ENCODE data around the gene DMTF1. TPM values are rescaled to one million over a fixed set of nuclear protein-coding genes. Genes with fewer than 3 reads are reported as not detected.

Gene DMTF1
- total RNA-seq, 1 experiment from 2014 or later, result 79.7 TPM

- CTCF ChIA-PET, result interaction anchor here (0.7 to 4.1 kb wide), 5 partner anchors 17 to 1809 kb away, joined by 3 to 14 read pairs (median 5); partner anchors contain the start of gene DMTF1
- Mint-ChIP-seq H3K27me3 (ENCODE audit: insufficient read depth, unreplicated experiment) (no peaks in the 10 kb centered on the region), H3K4me1 (ENCODE audit: insufficient read depth, unreplicated experiment) (peaks cover 30% of the 10 kb centered on the region), H3K36me3 (ENCODE audit: insufficient read depth, unreplicated experiment) (peaks cover 10% of the 10 kb centered on the region), H3K27ac (ENCODE audit: low read depth, unreplicated experiment) (peak overlapping the region; percentile 86), H3K4me3 (ENCODE audit: unreplicated experiment) (peak overlapping the region; percentile 98), H3K9me3 (ENCODE audit: unreplicated experiment) (no peaks in the 10 kb centered on the region)
- TSS peak; percentile 19 for BruUV-seq (replicated peaks)
- DNase-seq (ENCODE audit: unreplicated experiment), result peak; percentile 58
- intact Hi-C loops (cut with micrococcal nuclease), result loop anchor here (2.0 kb wide), 1 partner anchor 66 kb away; the partner anchor contains the start of gene DMTF1
- POLR2A ChIA-PET, result interaction anchor here (0.9 to 7.0 kb wide), 14 partner anchors 15 to 303 kb away, joined by 3 to 154 read pairs (median 6); partner anchors contain the start of genes CROT and DMTF1
- TF ChIP-seq CTCF (IDR thresholded peaks at IDR 0.05; ENCODE audit: unreplicated experiment), result no peak
Measured at GRCh38 chr7:87218796-87219544, 66.7 kb downstream of the DMTF1 start.

GRCh38 chr7:87219545-87220025 lies 67.3 kb downstream of the DMTF1 start, which contains the start of gene TMEM243:
TMEM243 (minus strand) TSS chr7:87219732; CDS start chr7:87219503, 229 bp downstream.
- Mint-ChIP-seq H3K36me3 (ENCODE audit: insufficient read depth, unreplicated experiment) (peaks cover 5% of the 10 kb centered on the region), H3K9me3 (ENCODE audit: unreplicated experiment) (no peaks in the 10 kb centered on the region), H3K4me3 (ENCODE audit: unreplicated experiment) (peak within 1 kb of the TSS; percentile 98), H3K4me1 (ENCODE audit: insufficient read depth, unreplicated experiment) (peaks cover 26% of the 10 kb centered on the region), H3K27me3 (ENCODE audit: insufficient read depth, unreplicated experiment) (no peaks in the 10 kb centered on the region), H3K27ac (ENCODE audit: low read depth, unreplicated experiment) (peak within 1 kb of the TSS; percentile 86)
- TF ChIP-seq CTCF (IDR thresholded peaks at IDR 0.05; ENCODE audit: unreplicated experiment), result no peak
- DNase-seq (ENCODE audit: unreplicated experiment), result peak; percentile 56
- ChIA-PET CTCF (interaction anchor here (0.7 to 4.1 kb wide), 6 partner anchors 17 to 1808 kb away, joined by 3 to 14 read pairs (median 4); partner anchors contain the start of gene DMTF1), POLR2A (interaction anchor here (0.6 to 7.0 kb wide), 16 partner anchors 16 to 354 kb away, joined by 3 to 154 read pairs (median 6); partner anchors contain the start of genes CROT and DMTF1)
- intact Hi-C loops (cut with micrococcal nuclease), result loop anchor here (2.0 kb wide), 1 partner anchor 67 kb away; the partner anchor contains the start of gene DMTF1
- BruUV-seq (replicated peaks), result no TSS peak

GRCh38 chr7:87220026-87220733 lies 67.9 kb downstream of the DMTF1 start:
- ChIA-PET POLR2A (interaction anchor here (0.6 to 7.0 kb wide), 32 partner anchors 8 to 655 kb away, joined by 3 to 154 read pairs (median 4); partner anchors contain the start of genes CROT and DMTF1), CTCF (interaction anchor here (0.6 to 4.1 kb wide), 12 partner anchors 17 to 1808 kb away, joined by 3 to 44 read pairs (median 4); partner anchors contain the start of gene DMTF1)
- no TSS peak for BruUV-seq (replicated peaks)
- no peak for TF ChIP-seq CTCF (IDR thresholded peaks at IDR 0.05; ENCODE audit: unreplicated experiment)
- Mint-ChIP-seq H3K27ac (ENCODE audit: low read depth, unreplicated experiment) (peak overlapping the region; percentile 86), H3K4me3 (ENCODE audit: unreplicated experiment) (peak overlapping the region; percentile 98), H3K9me3 (ENCODE audit: unreplicated experiment) (no peaks in the 10 kb centered on the region), H3K4me1 (ENCODE audit: insufficient read depth, unreplicated experiment) (peaks cover 26% of the 10 kb centered on the region), H3K27me3 (ENCODE audit: insufficient read depth, unreplicated experiment) (no peaks in the 10 kb centered on the region), H3K36me3 (ENCODE audit: insufficient read depth, unreplicated experiment) (peaks cover 5% of the 10 kb centered on the region)
- intact Hi-C loops (cut with micrococcal nuclease), result no loop called here
- peak; percentile 77 for DNase-seq (ENCODE audit: unreplicated experiment)
